DND-41 (cell line): Measurements from ENCODE around the gene EXOC4.

Experiments
- CTCF ChIP-seq: IDR thresholded peaks from 2 replicates; pipeline ENCODE4 v1.5.1; 2012; ENCODE audit warnings: borderline replicate concordance, low read length, moderate library complexity, mild to moderate bottlenecking; ENCODE audit not compliant: poor library complexity, severe bottlenecking; ENCODE audit errors: extremely low read depth
- EZH2 ChIP-seq: IDR thresholded peaks from 3 replicates; pipeline ENCODE4 v1.6.1; 2012; ENCODE audit warnings: borderline replicate concordance, low read depth, mild to moderate bottlenecking, moderate library complexity, low read length, inconsistent platforms; ENCODE audit not compliant: severe bottlenecking

GRCh38 chr7:133282094-133282493 is 29.2 kb downstream of the EXOC4 start:
- TF ChIP-seq CTCF: no peak
- TF ChIP-seq EZH2: no peak
